OCI-LY7 (cell line): ENCODE measurements around the gene NMD3.

Source experiments
- CTCF ChIP-seq: fragments of 200-600 bp; sonication (generic); conservative IDR thresholded peaks from 2 replicates; pipeline ENCODE4 v1.5.1; 2014; ENCODE audit warnings: mild to moderate bottlenecking, antibody characterized with exemption, low read length, moderate library complexity, mixed read lengths
- EZH2phosphoT487 ChIP-seq: fragments of 200-600 bp; sonication (generic); IDR thresholded peaks from 2 replicates; pipeline ENCODE4 v1.6.1; 2018; ENCODE audit warnings: low read depth, borderline replicate concordance, mild to moderate bottlenecking, mixed run types, antibody characterized with exemption, low read length, moderate library complexity, mixed read lengths

- TF ChIP-seq CTCF: no peak
- no peak for TF ChIP-seq EZH2phosphoT487
Observed at GRCh38 chr3:161268601-161269000, 47.5 kb downstream of the NMD3 start.
